ENCODE results near the gene KASH5. TPM values are rescaled to one million over a fixed set of nuclear protein-coding genes. Genes with fewer than 3 reads are reported as not detected.

The KASH5 gene
- polyA plus RNA-seq, 4 donors, result not detected

- Histone ChIP-seq H3K4me1 (ENCODE audit: control insufficient read depth in 3 of 3, insufficient read depth in 2 of 3, low read depth in 1 of 3, low read length in 2 of 3) (no peaks in the 10 kb centered on the region), H3K27me3 (ENCODE audit: control insufficient read depth in 3 of 3, insufficient read depth in 3 of 3, low read length in 3 of 3) (peaks cover 0 to 11% (median 2%) of the 10 kb centered on the region in 3 donors), H3K9me3 (ENCODE audit: control insufficient read depth in 2 of 2, insufficient read depth in 1 of 2, low read depth in 1 of 2, low read length in 1 of 2) (no peaks in the 10 kb centered on the region), H3K27ac (ENCODE audit: low read depth in 1 of 3, low read length in 2 of 3) (peak overlapping the region in 1 of 3 donors; percentile 47), H3K36me3 (ENCODE audit: control insufficient read depth in 3 of 3, insufficient read depth in 2 of 3, low read depth in 1 of 3, low read length in 3 of 3) (no peaks in the 10 kb centered on the region), H3K4me3 (ENCODE audit: low read depth in 1 of 3, low read length in 3 of 3) (no peak overlapping the region)
- 49 to 65% (median 55%) methylated on average over 5 of the region's 5 CpGs for WGBS, 3 donors
- FAIRE-seq (no peak), DNase-seq (peak in 1 of 2 donors; percentile 44)
These were observed 21.5 kb downstream of the KASH5 start for GRCh38 chr19:49409441-49410029.

- no peak overlapping the region for H3K27ac ChIP-seq (ENCODE audit: low read depth in 1 of 3, low read length in 2 of 3)
- DNase-seq, result no peak
- no peaks in the 10 kb centered on the region for H3K4me1 ChIP-seq (ENCODE audit: control insufficient read depth in 3 of 3, insufficient read depth in 2 of 3, low read depth in 1 of 3, low read length in 2 of 3)
- H3K9me3 ChIP-seq (ENCODE audit: control insufficient read depth in 2 of 2, insufficient read depth in 1 of 2, low read depth in 1 of 2, low read length in 1 of 2), result no peaks in the 10 kb centered on the region
- 44 to 75% (median 71%) methylated on average over 3 of the region's 3 CpGs for WGBS, 3 donors
- H3K4me3 ChIP-seq (ENCODE audit: low read depth in 1 of 3, low read length in 3 of 3), result no peak overlapping the region
- FAIRE-seq, result no peak
- peaks cover 0 to 17% (median 2%) of the 10 kb centered on the region in 3 donors for H3K27me3 ChIP-seq (ENCODE audit: control insufficient read depth in 3 of 3, insufficient read depth in 3 of 3, low read length in 3 of 3)
- no peaks in the 10 kb centered on the region for H3K36me3 ChIP-seq (ENCODE audit: control insufficient read depth in 3 of 3, insufficient read depth in 2 of 3, low read depth in 1 of 3, low read length in 3 of 3)
These were observed 23.8 kb downstream of the KASH5 start for GRCh38 chr19:49411681-49412326.

GRCh38 chr19:49413348-49413747 lies 25.3 kb downstream of the KASH5 start:
- DNase-seq (peak in 1 of 2 donors; percentile 38), FAIRE-seq (no peak)
- no peaks in the 10 kb centered on the region for H3K36me3 ChIP-seq (ENCODE audit: control insufficient read depth in 3 of 3, insufficient read depth in 2 of 3, low read depth in 1 of 3, low read length in 3 of 3)
- no peaks in the 10 kb centered on the region for H3K4me1 ChIP-seq (ENCODE audit: control insufficient read depth in 3 of 3, insufficient read depth in 2 of 3, low read depth in 1 of 3, low read length in 2 of 3)
- no peaks in the 10 kb centered on the region for H3K9me3 ChIP-seq (ENCODE audit: control insufficient read depth in 2 of 2, insufficient read depth in 1 of 2, low read depth in 1 of 2, low read length in 1 of 2)
- 62 to 79% (median 71%) methylated on average over 9 of the region's 9 CpGs for WGBS, 3 donors
- H3K27ac ChIP-seq (ENCODE audit: low read depth in 1 of 3, low read length in 2 of 3), result no peak overlapping the region
- no peak overlapping the region for H3K4me3 ChIP-seq (ENCODE audit: low read depth in 1 of 3, low read length in 3 of 3)
- H3K27me3 ChIP-seq (ENCODE audit: control insufficient read depth in 3 of 3, insufficient read depth in 3 of 3, low read length in 3 of 3), result peaks cover 0 to 28% (median 2%) of the 10 kb centered on the region in 3 donors

- no peak for FAIRE-seq
These were observed 26.2 kb downstream of the KASH5 start for GRCh38 chr19:49414256-49414655.

GRCh38 chr19:49415102-49415809 lies 27.2 kb downstream of the KASH5 start:
- DNase-seq, result no peak
- Histone ChIP-seq H3K27me3 (ENCODE audit: control insufficient read depth in 3 of 3, insufficient read depth in 3 of 3, low read length in 3 of 3) (peaks cover 0 to 44% (median 9%) of the 10 kb centered on the region in 3 donors), H3K4me1 (ENCODE audit: control insufficient read depth in 3 of 3, insufficient read depth in 2 of 3, low read depth in 1 of 3, low read length in 2 of 3) (no peaks in the 10 kb centered on the region), H3K27ac (ENCODE audit: low read depth in 1 of 3, low read length in 2 of 3) (no peak overlapping the region), H3K4me3 (ENCODE audit: low read depth in 1 of 3, low read length in 3 of 3) (no peak overlapping the region), H3K9me3 (ENCODE audit: control insufficient read depth in 2 of 2, insufficient read depth in 1 of 2, low read depth in 1 of 2, low read length in 1 of 2) (no peaks in the 10 kb centered on the region), H3K36me3 (ENCODE audit: control insufficient read depth in 3 of 3, insufficient read depth in 2 of 3, low read depth in 1 of 3, low read length in 3 of 3) (no peaks in the 10 kb centered on the region)
- FAIRE-seq, result no peak
- 47 to 68% (median 65%) methylated on average over 15 of the region's 15 CpGs for WGBS, 3 donors

More at GRCh38 chr19:49414256-49414655, 26.2 kb downstream of the KASH5 start:
- 83 to 85% (median 84%) methylated on average over 3 of the region's 3 CpGs for WGBS, 3 donors
- Histone ChIP-seq H3K27ac (ENCODE audit: low read depth in 1 of 3, low read length in 2 of 3) (no peak overlapping the region), H3K27me3 (ENCODE audit: control insufficient read depth in 3 of 3, insufficient read depth in 3 of 3, low read length in 3 of 3) (peaks cover 0 to 37% (median 9%) of the 10 kb centered on the region in 3 donors), H3K36me3 (ENCODE audit: control insufficient read depth in 3 of 3, insufficient read depth in 2 of 3, low read depth in 1 of 3, low read length in 3 of 3) (no peaks in the 10 kb centered on the region), H3K4me1 (ENCODE audit: control insufficient read depth in 3 of 3, insufficient read depth in 2 of 3, low read depth in 1 of 3, low read length in 2 of 3) (no peaks in the 10 kb centered on the region), H3K4me3 (ENCODE audit: low read depth in 1 of 3, low read length in 3 of 3) (no peak overlapping the region), H3K9me3 (ENCODE audit: control insufficient read depth in 2 of 2, insufficient read depth in 1 of 2, low read depth in 1 of 2, low read length in 1 of 2) (no peaks in the 10 kb centered on the region)
- no peak for DNase-seq

GRCh38 chr19:49415810-49416200 lies 27.8 kb downstream of the KASH5 start:
- Histone ChIP-seq H3K4me3 (ENCODE audit: low read depth in 1 of 3, low read length in 3 of 3) (no peak overlapping the region), H3K9me3 (ENCODE audit: control insufficient read depth in 2 of 2, insufficient read depth in 1 of 2, low read depth in 1 of 2, low read length in 1 of 2) (no peaks in the 10 kb centered on the region), H3K4me1 (ENCODE audit: control insufficient read depth in 3 of 3, insufficient read depth in 2 of 3, low read depth in 1 of 3, low read length in 2 of 3) (no peaks in the 10 kb centered on the region), H3K27me3 (ENCODE audit: control insufficient read depth in 3 of 3, insufficient read depth in 3 of 3, low read length in 3 of 3) (peaks cover 0 to 50% (median 9%) of the 10 kb centered on the region in 3 donors), H3K27ac (ENCODE audit: low read depth in 1 of 3, low read length in 2 of 3) (no peak overlapping the region), H3K36me3 (ENCODE audit: control insufficient read depth in 3 of 3, insufficient read depth in 2 of 3, low read depth in 1 of 3, low read length in 3 of 3) (no peaks in the 10 kb centered on the region)
- 31 to 69% (median 65%) methylated on average over 2 of the region's 2 CpGs for WGBS, 3 donors
- FAIRE-seq (no peak), DNase-seq (no peak)

GRCh38 chr19:49417088-49417487 lies 29.0 kb downstream of the KASH5 start:
- Histone ChIP-seq H3K9me3 (ENCODE audit: control insufficient read depth in 2 of 2, insufficient read depth in 1 of 2, low read depth in 1 of 2, low read length in 1 of 2) (no peaks in the 10 kb centered on the region), H3K27ac (ENCODE audit: low read depth in 1 of 3, low read length in 2 of 3) (no peak overlapping the region), H3K36me3 (ENCODE audit: control insufficient read depth in 3 of 3, insufficient read depth in 2 of 3, low read depth in 1 of 3, low read length in 3 of 3) (no peaks in the 10 kb centered on the region), H3K27me3 (ENCODE audit: control insufficient read depth in 3 of 3, insufficient read depth in 3 of 3, low read length in 3 of 3) (peaks cover 5 to 61% (median 17%) of the 10 kb centered on the region in 3 donors), H3K4me1 (ENCODE audit: control insufficient read depth in 3 of 3, insufficient read depth in 2 of 3, low read depth in 1 of 3, low read length in 2 of 3) (no peaks in the 10 kb centered on the region), H3K4me3 (ENCODE audit: low read depth in 1 of 3, low read length in 3 of 3) (no peak overlapping the region)
- FAIRE-seq (no peak), DNase-seq (no peak)
- 35 to 50% (median 36%) methylated on average over 7 of the region's 7 CpGs for WGBS, 3 donors

GRCh38 chr19:49418511-49418910 lies 30.5 kb downstream of the KASH5 start:
- WGBS, 3 donors, result 65 to 89% (median 66%) methylated on average over 5 of the region's 5 CpGs

More at GRCh38 chr19:49418511-49418910, 30.5 kb downstream of the KASH5 start:
- H3K4me3 ChIP-seq (ENCODE audit: low read depth in 1 of 3, low read length in 3 of 3), result no peak overlapping the region
- H3K27ac ChIP-seq (ENCODE audit: low read depth in 1 of 3, low read length in 2 of 3), result no peak overlapping the region
- no peak for FAIRE-seq
- peaks cover 16 to 73% (median 28%) of the 10 kb centered on the region in 3 donors for H3K27me3 ChIP-seq (ENCODE audit: control insufficient read depth in 3 of 3, insufficient read depth in 3 of 3, low read length in 3 of 3)
- H3K4me1 ChIP-seq (ENCODE audit: control insufficient read depth in 3 of 3, insufficient read depth in 2 of 3, low read depth in 1 of 3, low read length in 2 of 3), result peaks cover 0 to 2% (median 0%) of the 10 kb centered on the region in 3 donors
- H3K36me3 ChIP-seq (ENCODE audit: control insufficient read depth in 3 of 3, insufficient read depth in 2 of 3, low read depth in 1 of 3, low read length in 3 of 3), result no peaks in the 10 kb centered on the region
- H3K9me3 ChIP-seq (ENCODE audit: control insufficient read depth in 2 of 2, insufficient read depth in 1 of 2, low read depth in 1 of 2, low read length in 1 of 2), result no peaks in the 10 kb centered on the region
- no peak for DNase-seq
